ENCODE measurements around the gene ALG2.
"Not testable (repeated sequence)": the region's sequence is repeated elsewhere in the genome, so short reads cannot be mapped to it uniquely, and the experiment has no call there.

The ALG2 gene

DNA sequence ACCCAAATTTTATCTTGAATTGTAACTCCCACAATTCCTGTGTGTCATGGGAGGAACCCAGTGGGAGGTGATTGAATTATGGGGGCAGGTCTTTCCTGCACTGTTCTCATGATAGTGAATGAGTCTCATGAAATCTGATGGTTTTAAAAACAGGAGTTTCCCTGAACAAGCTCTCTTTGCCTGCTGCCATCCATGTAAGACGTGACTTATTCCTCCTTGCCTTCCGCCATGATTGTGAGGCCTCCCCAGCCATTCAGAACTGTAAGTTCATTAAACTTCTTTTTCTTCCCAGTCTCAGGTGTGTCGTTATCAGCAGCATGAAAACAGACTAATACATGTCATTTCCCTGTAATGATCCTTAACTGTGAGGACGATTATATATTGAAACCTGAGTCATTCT lies 16.1 kb upstream of the ALG2 start:
- not testable (repeated sequence) for DNase-seq

GRCh38 chr9:99237356-99237755 lies 15.6 kb upstream of the ALG2 start:
- no peak for DNase-seq

GRCh38 chr9:99235926-99236634 lies 14.3 kb upstream of the ALG2 start:
- no peak for DNase-seq

- no peak for DNase-seq
Observed at GRCh38 chr9:99235069-99235468, 13.3 kb upstream of the ALG2 start.

DNA sequence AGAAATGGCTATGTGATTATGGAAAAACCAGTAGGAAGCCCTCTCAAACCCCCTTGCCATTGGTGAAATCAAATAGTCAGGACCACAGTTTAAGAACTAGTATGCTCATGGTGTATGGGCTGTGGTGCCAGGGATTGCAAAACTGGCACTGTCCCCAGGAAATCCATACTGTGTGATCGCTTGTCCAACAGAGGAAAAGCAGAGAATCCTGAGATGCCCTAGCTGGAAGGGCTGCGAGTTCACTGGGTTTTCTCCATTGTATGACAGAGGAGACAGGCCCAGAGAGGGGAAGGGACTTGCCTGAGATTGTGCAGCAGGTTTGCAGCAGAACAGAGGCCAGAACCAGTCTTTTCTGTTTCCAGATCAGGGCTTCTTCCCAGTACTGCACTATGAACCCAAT lies 12.9 kb upstream of the ALG2 start:
- no peak for DNase-seq

- no peak for DNase-seq
Observed at GRCh38 chr9:99231711-99232110, 10.0 kb upstream of the ALG2 start.

DNA sequence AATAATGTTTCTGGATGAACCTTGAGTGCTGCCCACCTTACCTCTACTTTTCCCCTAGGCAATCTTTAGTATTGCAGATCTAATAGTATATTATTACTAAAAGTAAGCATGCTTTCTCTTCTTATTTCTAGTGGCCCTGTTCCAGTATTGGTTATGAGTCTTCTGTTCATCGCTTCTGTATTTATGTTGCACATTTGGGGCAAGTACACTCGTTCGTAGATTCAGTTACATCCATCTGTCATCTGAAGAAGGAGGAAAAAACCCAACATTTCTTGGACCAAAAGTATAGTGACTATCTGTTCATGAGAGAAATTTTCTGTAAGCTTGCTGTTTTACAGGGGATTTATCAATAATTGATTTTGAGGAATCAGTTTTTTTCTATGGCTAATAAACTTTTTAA lies 8.5 kb upstream of the ALG2 start:
- DNase-seq, result no peak

GRCh38 chr9:99226054-99226453 lies 4.3 kb upstream of the ALG2 start:
- DNase-seq, result no peak

GRCh38 chr9:99224445-99224844 lies 2.7 kb upstream of the ALG2 start:
- no peak for DNase-seq

DNA sequence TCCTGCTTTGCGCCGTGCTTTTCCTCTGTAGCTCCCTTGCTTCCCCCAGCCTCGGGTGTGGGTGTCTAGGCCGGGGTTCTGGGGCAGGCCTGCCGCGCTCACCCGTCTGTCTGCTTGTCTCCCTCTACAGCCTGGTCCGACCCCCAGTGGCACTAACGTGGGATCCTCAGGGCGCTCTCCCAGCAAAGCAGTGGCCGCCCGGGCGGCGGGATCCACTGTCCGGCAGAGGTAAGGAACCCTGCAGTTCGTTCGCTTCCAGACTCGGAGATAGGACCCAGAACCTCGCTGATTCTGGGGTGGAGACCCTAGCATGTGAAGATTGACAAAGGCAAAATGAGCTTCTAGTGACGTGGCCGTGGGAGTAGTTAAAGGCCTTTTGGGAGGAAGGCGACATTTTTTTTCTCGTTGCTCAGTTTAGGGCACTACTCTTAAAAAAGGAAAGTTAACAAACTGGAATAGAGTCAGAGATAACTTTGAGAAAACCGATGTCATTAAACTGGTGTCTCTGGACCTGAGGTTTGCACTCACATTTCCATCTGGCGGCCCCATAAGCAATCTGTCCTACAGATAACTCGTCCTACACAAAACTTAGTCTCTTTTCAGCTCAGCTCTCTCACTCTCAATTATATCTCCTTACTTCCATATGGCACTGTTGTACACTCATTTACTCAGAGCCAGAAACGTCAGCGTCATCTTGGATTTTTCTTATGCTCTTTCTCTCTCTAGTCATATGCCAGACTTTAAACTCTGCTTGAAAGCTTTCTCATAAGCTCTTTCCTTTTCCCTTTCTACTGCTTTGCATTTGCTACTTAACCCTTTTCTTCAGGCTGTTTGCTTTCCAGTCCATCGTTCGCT lies 901 bp upstream of the ALG2 start:
- DNase-seq, result no peak

GRCh38 chr9:99221266-99221620 lies 499 bp downstream of the ALG2 start:
- no peak for DNase-seq

DNA sequence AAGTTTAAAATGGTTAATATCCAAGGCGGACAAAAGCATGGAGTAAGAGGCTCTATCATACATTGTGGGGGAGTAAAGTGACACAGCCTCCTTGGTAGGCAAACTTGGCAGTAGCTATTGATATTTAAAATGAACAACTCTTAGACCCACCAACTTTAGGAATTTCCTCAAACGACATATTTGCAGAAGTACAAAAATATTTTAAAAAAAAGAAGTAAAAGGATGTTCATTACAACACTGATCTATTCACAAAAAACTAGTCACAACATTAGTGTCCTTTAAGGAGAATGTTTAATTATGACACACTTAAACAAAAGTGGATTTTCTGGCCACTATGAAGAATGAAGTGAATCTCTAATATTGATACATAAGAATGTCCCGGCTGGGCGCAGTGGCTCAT lies 1.7 kb downstream of the ALG2 start:
- DNase-seq, result no peak

GRCh38 chr9:99216073-99216472 lies 5.7 kb downstream of the ALG2 start:
- DNase-seq, result no peak

- no peak for DNase-seq
Observed at GRCh38 chr9:99213197-99213596, 8.5 kb downstream of the ALG2 start.

- DNase-seq, result no peak
Observed at GRCh38 chr9:99211746-99212145, 10.0 kb downstream of the ALG2 start.

- no peak for DNase-seq
Observed at GRCh38 chr9:99210572-99210971, 11.2 kb downstream of the ALG2 start.

DNA sequence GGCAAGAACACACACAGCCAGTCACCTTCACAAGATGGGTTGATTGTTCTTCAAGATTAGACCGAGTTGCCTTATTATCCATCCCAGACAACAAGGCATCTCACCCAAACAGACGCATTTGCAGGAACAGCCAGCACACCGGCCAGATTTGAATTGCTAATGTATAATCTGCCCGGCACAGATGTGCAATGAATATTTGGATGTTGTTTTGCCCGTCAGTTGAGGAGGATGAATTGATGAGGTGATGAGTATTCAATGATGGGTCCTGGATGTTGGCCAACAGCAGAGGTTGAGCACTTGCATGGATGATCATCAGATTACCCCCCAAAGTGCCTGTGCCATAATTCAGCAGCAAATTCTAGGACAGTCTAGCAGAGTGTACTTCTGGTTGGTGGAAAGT lies 20.1 kb downstream of the ALG2 start:
- no peak for DNase-seq

DNA sequence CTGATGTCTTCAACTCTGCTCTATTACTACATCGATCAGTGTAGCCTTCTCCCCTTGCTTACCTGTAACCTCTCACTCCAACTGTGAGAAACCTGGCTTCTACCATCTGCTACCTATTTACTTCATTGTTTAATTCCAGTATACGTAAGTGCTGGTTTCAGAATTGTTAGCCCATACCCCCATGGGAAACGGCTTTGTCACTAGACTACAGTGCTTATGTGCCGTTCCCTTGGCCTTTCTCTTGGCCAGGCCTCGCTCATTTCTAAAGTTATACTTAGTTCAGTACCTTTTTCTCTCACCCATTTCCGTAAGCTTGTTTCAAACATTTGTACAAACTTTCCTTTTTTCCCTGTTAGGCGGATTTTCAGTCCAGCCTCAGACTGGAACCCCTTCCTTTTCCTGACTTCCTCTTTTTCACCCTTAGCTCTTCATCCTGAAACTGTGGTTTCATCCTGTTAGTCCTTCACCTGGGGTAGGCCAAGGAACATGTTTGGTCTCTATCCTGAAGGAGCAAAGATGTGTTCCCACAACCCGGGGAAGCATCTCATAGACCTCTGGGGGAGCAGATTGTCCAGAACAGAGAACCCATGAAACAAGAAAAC lies 21.7 kb downstream of the ALG2 start:
- no peak for DNase-seq

GRCh38 chr9:99197987-99198386 lies 23.8 kb downstream of the ALG2 start:
- no peak for DNase-seq

DNA sequence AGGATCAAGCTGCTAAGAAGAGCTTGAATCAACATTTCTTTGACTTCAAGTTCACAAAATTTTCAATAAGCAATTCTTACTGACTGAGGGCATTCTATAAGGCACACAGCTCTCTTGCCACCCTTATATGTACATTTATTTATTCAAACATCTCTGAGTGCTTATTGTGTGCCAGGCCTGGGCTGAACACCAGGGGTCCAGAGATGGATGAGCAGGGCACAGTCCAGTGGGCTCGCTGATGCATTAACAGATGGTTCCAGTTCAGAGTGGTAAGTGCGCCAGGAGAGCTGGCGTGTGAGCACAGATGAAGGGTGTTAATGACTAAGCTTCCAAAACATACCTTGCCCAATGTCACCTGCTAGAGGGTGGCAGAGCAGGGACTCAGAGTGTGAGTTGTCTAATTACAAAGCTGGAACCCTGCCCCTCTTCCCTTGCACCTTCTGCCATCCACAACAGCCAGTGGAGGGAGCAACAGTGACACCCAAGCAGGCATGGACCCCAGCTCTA lies 24.6 kb downstream of the ALG2 start:
- no peak for DNase-seq

GRCh38 chr9:99196484-99196883 lies 25.3 kb downstream of the ALG2 start:
- not testable (repeated sequence) for DNase-seq

DNA sequence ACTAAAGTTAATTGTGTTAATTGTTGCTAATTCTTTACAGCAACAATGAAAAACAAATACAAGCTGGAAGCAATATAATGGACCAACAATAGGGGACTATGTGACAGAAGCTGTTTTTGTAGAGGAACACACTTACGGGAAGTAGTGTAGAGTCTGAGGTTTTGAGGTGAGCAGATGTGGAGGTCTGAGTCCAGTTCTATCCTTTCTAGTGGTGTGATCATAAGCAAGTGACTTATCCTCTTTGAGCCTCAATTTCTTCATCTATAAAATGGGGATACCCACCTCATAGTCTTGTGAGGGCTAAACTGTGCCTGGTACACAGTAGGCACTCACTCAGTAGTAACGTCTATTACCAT lies 28.3 kb downstream of the ALG2 start:
- no peak for DNase-seq

DNA sequence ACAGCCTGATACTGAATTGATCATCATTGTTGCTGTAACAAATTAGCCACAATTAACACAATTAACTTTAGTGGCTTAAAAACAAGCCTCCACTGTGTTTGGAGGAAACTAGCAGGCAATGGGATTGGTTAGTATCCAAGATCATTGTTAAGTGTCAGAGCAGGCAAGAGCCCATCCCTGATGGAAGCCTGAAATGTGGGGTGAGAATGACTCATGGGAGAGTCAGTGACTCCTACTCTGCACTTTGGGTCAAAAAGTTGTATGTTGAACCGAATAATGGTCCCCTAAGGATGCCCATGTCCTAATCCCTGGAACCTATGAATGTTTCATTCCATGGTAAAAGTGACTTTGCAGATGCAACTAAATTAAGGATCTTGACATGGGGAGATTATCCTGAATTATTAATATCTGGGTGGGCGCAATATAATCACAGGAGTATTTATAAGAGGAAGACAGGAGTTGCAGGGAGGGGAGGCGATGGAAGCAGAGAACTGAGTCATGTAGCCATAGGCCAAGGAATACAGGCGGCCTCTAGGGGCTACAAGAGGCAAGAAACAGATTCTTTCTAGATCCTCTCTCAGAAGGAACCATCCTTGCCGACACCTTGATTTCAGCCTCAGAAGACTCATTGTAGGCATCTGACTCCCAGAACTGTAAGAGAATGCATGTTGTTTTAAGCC lies 28.8 kb downstream of the ALG2 start:
- no peak for DNase-seq
